SK-N-MC (cell line): ENCODE data around the gene SGSM1.

Experiments
- EZH2 ChIP-seq: fragments of 200-600 bp; sonication (generic); IDR thresholded peaks from one replicate; pipeline ENCODE4 v1.6.1; 2017; ENCODE audit warnings: antibody characterized with exemption
- FOXP2 ChIP-seq: optimal IDR thresholded peaks from 2 replicates; pipeline ENCODE3; 2011; ENCODE audit warnings: mild to moderate bottlenecking, moderate library complexity; ENCODE audit not compliant: insufficient read depth; ENCODE audit errors: extremely low read length, control extremely low read depth
- POLR2AphosphoS5 ChIP-seq: IDR thresholded peaks from 2 replicates; pipeline ENCODE4 v1.6.1; 2012; ENCODE audit warnings: mild to moderate bottlenecking, low read depth, low read length, borderline replicate concordance

- TF ChIP-seq POLR2AphosphoS5 (no peak), EZH2 (no peak), FOXP2 (no peak)
Measured at GRCh38 chr22:24801901-24802465, 4.0 kb upstream of the SGSM1 start.
